GM18508 (cell line): Measurements from ENCODE around the gene APELA.
"Not testable (repeated sequence)": the region's sequence is repeated elsewhere in the genome, so short reads cannot be mapped to it uniquely, and the experiment has no call there.

Experiments used
- ATAC-seq: cut with Tn5 transposase; IDR thresholded peaks from one replicate; pipeline ENCODE4 v1.9.1; 2021; ENCODE audit warnings: moderate number of reproducible peaks; ENCODE audit not compliant: insufficient read depth, unreplicated experiment

Gene APELA

GRCh38 chr4:164918956-164919355, 42.0 kb downstream of the APELA start:
- ATAC-seq = no peak

DNA sequence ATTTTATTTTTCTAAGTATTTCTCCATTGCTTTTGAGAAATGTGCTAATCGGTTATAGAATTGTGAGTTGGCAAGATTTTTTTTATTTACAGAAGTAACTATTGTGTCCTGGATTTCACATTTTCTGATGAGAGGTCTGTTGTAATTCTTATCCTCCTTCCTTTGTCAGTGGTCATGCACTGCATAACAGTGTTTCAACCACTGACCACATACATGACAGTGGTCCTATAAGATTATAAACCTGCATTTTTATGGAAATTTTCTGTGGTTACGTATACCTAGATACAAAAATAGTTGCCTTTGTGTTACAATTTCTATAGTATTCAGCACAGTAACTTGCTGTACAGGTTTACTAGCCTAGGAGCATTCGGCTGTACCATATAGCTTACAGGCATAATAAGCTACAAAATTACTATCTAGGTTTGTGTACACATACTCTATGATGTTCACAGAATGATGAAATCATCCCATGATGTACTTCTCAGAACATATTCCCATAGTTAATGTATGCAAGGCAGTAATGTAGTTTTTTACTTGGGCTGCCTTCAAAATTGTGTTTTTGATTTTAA, 47.8 kb downstream of the APELA start:
- no peak for ATAC-seq

GRCh38 chr4:164926301-164926700, 49.3 kb downstream of the APELA start:
- no peak for ATAC-seq

DNA sequence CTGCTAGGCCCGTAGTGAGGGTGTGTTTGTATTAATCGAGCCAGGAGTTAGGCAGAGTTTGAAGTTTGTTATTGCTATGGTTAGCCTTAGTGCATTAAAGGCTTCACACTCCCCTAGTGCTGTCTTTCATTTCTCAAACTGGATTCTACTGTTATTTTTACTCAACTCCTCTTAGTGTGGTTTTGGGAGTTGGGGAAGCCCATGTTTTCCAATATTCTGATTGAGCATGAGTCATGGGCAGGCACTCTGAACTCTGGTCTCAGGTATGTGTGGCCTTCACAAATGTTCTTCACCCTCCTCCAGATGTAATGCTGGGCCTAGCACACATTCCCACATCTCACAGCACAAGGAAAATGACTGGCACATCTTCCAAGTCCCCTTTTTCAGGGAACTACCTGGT, 50.1 kb downstream of the APELA start:
- ATAC-seq = not testable (repeated sequence)

DNA sequence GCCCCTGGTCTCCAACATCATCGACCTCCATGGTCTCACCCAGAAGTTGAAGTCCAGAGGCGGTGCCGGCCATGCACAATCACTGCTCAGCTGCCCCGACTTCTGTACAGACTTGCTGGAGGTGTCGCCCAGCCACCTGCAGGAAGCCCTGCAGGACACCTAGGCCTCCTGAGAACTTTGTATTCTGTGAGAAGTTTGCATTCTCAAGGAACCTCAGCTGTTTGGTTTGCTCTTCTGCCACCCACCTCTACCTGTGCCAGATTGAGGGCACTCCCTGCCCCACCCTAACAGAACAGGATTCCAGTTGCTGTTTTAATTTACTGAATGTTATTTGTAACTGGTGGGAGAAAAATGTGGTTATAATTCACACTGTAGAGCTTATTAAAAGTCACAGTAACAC, 53.7 kb downstream of the APELA start:
- ATAC-seq = no peak

- no peak for ATAC-seq
Measured at GRCh38 chr4:164931551-164932324, 54.8 kb downstream of the APELA start.

- ATAC-seq = no peak
Measured at GRCh38 chr4:164933244-164933643, 56.3 kb downstream of the APELA start.

GRCh38 chr4:164935363-164935762, 58.4 kb downstream of the APELA start:
- ATAC-seq = peak; percentile 52

DNA sequence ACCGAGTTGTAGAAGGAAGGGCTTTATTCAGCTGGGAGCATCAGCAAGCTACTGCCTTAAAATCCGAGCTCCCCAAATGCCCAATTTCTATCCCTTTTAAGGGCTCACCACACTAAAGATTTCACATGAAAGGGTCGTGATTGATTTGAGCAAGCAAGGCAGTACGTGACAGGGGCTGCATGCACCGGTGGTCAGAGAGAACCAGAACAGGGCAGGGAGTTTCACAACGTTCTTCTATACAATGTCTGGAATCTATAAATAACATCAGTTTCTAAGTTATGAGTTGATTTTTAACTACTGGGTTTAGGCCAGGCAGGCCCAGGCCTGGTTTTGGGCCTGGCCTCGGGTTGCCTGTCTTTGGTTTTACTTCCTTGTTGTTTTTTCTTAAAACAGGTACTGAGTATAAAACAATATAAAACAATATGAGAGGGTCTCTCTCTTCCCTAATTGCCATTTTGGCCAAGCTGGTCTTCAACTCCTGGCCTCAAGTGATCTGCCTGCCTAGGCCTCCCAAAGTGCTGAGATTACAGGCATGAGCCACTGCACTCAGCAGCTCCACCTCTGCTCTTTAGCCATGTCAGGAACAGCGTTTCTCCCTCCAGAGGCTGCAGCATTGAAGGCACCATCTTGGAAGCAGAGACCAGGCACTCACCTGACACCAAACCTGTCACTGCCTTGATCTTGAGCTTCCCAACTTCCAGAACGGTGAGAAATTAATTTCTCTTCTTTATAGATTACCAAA, 59.1 kb downstream of the APELA start:
- peak; percentile 44 for ATAC-seq

- ATAC-seq = peak; percentile 36
Measured at GRCh38 chr4:164937576-164938270, 60.7 kb downstream of the APELA start.

DNA sequence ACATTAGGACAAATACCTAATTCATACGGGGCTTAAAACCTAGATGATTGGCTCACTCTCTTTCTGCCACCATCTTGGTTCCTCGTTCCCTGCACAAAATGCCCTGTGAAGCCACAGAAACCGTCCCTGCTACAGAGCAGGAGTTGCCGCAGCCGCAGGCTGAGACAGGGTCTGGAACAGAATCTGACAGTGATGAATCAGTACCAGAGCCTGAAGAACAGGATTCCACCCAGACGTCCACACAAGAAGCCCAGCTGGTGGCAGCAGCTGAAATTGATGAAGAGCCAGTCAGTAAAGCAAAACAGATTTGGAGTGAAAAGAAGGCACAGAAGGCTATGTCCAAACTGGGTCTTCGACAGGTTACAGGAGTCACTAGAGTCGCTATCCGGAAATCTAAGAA, 66.2 kb downstream of the APELA start:
- no peak for ATAC-seq

DNA sequence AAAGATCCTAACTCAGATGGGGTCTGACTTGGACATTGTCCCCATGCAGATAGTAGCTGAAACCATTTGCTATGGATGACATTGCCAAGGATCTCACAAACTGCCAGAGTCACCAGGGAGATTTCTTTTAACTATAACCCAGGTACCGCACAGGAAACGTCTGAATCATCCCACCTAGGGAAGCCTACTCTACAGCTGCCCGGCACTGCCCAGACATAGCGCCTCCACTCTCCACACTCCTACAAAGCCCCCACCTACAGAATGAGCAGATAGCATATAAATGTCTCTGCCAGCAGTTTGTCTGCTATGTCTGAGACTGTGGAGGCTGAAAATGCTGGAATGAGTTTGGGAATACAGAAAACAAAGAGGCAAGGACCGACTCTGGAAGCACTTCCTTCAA, 68.2 kb downstream of the APELA start:
- no peak for ATAC-seq

- ATAC-seq = no peak
Measured at GRCh38 chr4:164946810-164947209, 69.8 kb downstream of the APELA start.
